AG08396 (cell line): ENCODE measurements around the gene CEP128.
A peak's percentile ranks its signal among the peaks of the same experiment; 100 is the strongest.

Experiments
- DNase-seq: peaks from one replicate; pipeline ENCODE4 v3.0.0; 2012; ENCODE audit warnings: low spot score, mixed read lengths

The CEP128 gene

DNA sequence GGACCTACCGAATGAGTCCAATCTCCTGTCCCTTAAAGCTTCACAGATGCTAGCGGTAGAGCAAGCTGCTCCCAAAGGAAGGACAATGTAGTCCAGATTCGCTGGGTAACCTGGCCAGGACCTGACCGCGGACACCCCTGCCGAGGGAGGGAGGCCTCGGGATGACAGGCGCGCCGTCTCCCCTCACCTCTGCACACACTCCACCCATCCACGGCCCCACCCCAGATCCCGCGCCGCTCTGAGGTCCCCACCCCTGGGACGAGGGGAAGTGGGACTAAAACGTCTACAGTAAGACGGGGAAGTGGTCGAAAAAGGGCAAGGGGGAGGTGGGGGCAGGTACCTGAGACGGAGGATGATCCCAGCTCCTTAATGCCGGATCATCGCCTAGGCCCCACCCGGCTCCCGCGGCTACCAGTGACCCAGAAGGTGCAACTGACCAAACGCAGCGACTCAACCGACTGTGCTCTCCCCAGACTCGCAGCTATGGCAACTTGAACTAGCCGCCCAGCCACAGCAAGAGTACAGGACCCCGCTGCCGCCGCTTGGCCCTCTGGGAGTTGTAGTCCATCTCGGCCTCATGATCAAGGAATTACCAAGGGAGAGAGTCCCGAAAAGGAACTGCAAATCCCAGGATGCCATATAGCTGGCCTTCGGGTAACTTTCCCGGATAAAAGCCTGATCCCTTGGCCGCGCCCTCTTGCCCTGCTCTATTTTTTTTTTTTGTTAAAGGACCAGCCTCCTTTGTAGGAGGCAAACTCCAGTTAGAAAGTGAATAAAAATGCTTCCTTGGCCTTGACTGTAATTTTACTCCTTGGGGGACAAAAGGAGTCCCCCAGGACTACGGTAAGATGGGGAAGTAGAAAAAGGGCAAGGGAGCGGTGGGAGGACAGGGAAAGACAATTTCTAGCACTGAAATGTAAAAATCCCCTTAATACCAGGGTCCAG is at the start of gene CEP128:
Gene CEP128, minus strand, starts transcription at position 498 of the 945 bp plus-strand sequence.
- peak; percentile 92 for DNase-seq

DNA sequence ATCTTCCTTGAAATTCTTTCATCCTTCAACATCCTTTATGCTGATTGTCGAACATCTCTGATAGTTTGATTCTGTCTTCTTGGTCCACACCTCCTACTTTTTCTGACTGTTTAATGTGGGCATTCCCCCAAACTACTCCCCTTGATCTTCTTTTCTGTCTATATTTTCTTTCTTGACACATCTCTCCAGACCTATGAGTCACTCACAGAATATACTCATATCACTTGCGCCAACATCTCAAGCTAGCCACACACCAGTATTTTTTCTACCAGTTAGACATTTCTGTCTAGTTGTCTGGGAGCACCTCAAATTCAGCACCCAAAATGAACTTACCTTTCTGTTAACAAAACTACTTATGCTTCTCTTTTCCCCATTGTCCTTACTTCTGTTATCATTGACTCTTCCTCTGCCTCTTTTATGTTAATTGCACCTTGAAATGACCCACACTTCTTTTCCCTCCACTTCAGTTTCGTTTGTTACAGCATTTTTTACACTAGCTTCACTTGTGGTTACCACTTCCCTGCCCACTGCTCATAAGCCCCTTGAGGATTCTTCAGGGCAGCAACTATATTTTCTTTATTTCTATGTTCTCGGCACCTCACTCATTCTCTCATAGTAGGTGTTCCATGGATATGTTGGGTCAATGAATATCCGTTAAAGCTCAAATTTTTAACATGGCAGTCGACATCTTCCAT is 47.3 kb upstream of the CEP128 start:
- no peak for DNase-seq

- DNase-seq: no peak
Observed at GRCh38 chr14:80988192-80988591, 46.7 kb upstream of the CEP128 start.

- DNase-seq: peak; percentile 63
Observed at GRCh38 chr14:80987235-80988032, 45.9 kb upstream of the CEP128 start.

DNA sequence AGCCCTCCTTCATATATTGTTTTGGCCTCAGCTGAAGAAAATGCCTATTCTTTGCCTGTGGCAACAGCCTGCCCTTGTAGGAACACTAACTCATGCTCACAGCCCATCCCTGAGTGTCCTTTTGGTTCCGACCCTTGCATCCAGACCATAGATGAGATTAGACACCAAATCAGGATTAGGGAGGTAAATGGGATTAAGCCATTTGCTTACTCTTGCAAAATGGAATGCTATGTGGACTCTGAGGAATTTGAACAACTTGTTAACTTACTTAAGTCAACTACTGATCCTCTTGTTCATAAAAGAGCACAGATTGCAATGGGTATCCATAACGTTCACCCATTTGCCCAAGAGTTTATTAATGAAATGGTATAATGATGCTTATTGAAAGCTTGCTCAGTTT is 41.2 kb upstream of the CEP128 start:
- no peak for DNase-seq

GRCh38 chr14:80981673-80982072 is 40.1 kb upstream of the CEP128 start:
- DNase-seq: no peak

- DNase-seq: no peak
Observed at GRCh38 chr14:80981156-80981555, 39.6 kb upstream of the CEP128 start.

DNA sequence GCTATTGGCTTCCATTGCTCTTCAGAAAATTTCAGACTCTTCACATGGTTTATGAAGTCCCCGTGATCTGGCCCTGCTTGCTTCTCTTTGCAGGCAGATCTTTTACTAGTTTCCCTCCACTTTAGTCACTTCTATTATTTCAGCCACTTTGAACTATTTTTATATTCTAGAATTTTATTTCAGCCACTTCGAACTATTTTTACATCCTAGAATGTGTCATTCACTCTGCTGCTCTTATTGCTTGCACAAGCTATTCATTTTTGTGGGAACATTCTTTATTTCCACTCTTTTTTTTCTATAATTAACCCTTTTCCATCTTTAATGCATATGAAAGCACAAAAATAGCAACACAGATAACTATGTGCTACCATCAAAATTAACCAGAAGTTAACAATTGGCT is 38.4 kb upstream of the CEP128 start:
- DNase-seq: no peak

- DNase-seq: no peak
Observed at GRCh38 chr14:80978403-80978802, 36.9 kb upstream of the CEP128 start.

GRCh38 chr14:80977221-80977620 is 35.7 kb upstream of the CEP128 start:
- no peak for DNase-seq

DNA sequence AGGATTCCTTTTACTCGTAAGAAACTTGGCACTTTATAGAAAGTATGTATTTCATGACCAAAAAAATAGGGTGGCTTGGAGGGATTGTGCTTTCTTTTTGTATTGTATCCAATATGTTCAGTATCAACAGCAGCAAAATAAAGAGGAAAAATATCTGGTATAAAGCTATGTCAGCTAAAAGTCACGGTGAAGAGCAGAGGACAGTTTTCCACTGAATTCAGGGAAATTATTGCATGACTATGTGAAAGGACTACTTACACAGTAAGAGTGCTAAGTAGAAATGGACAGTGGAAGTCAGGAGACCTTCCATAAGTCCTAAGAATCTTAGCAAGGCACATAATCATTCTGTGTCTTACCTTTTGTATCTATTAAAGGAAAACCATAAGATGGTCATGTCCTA is 33.1 kb upstream of the CEP128 start:
- DNase-seq: no peak

- DNase-seq: no peak
Observed at GRCh38 chr14:80973931-80974641, 32.5 kb upstream of the CEP128 start.

GRCh38 chr14:80965037-80965436 is 23.5 kb upstream of the CEP128 start:
- no peak for DNase-seq

DNA sequence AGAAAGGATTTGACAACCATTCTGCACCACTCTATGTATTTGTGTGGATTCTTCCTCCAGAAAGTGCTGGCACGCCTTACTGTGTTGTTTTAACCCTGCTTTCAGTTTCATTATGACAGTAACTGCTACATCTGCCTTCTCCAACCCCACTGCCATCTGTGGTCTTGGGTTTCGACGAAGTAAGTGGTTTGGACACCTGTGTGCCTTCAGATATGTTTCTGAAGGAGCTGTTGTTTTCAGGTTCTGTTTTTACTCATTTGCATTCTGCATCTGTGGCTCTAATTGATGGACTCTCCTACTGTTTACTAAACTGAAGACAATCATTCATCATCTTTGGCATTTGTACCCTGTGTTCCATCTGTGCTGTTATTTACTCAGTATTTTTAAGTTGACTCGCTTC is 18.0 kb upstream of the CEP128 start:
- no peak for DNase-seq

GRCh38 chr14:80958939-80959338 is 17.4 kb upstream of the CEP128 start:
- no peak for DNase-seq

DNA sequence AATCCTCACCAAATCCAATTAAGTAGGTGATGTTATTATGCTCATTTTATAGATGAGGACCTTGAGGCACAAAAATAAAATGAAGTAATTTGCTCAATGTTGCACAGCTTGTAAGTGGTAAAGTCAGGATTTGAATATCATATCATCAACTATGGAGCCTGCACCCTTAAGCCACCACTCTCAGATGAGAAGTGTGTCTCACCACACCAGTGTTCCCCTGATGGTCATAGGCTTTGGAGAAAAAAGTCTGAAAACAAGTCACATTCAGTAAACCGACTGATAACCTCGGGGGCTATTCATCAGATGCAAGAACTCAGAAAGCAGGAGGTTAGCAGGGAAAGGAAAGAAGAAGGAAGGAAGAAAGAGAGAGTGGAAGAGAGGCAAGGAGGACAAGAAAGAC is 16.7 kb upstream of the CEP128 start:
- no peak for DNase-seq

GRCh38 chr14:80957613-80958012 is 16.1 kb upstream of the CEP128 start:
- DNase-seq: no peak

DNA sequence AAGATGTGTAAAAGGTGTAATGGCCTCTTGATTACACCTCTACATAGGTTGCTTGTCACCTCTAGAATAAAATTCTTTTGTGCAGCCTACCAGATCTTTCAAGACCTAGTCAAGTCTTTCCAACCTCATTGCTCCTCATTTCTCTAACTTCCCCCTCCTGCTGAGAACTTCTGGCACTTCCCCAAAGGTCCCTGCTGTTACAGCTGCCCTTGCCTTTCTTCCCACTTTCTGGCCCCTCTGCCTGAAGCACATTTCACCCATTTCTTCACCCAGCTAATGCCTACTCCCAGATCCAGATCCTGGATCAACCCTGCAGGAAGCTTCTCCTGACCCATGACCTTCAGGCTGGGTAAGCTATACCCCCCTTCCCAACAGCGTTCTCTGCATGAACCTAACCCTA is 15.4 kb upstream of the CEP128 start:
- no peak for DNase-seq

DNA sequence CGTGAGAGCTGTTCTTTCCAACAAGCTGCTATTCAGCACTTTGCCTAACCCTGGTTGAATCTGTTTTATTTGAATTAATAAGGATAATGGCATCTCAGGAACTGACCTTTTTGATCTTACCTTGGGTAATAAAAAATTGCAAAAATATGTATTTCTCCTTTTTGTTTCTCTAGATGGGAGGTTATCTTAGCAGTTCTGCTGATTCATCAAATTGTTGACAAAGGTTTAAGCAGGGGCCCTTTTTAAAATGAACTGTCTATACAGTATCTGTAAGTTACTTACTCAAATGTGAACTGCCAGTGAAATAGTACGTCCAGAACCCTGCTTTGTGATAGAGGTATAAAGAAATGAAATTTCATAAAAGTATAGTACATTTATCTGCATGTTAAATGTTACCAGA is 14.6 kb upstream of the CEP128 start:
- no peak for DNase-seq

DNA sequence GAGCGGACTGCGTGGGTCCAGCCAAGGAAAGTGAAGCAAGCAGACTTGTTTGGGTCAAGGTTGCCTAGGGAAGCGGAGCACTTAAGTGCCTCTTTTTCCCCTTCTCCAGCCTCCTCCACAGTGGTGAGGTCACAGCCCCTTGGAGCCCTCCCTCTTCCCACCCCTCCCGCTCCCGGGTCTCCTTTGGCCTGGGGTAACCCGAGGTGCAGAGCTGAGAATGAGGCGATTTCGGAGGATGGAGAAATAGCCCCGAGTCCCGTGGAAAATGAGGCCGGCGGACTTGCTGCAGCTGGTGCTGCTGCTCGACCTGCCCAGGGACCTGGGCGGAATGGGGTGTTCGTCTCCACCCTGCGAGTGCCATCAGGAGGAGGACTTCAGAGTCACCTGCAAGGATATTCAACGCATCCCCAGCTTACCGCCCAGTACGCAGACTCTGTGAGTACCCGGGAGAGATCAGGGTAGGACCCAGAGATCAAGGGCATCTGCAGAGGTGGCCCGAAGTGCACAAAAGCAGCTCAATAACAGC is 13.9 kb upstream of the CEP128 start, which contains the start of gene TSHR:
Gene TSHR, plus strand, starts transcription at position 206 of the 526 bp plus-strand sequence. Its CDS starts 60 bp downstream, at position 266.
- peak; percentile 8 for DNase-seq

GRCh38 chr14:80954687-80955299 is 13.3 kb upstream of the CEP128 start:
- peak; percentile 83 for DNase-seq
